ENCODE results near the gene RIMBP2.

DNA sequence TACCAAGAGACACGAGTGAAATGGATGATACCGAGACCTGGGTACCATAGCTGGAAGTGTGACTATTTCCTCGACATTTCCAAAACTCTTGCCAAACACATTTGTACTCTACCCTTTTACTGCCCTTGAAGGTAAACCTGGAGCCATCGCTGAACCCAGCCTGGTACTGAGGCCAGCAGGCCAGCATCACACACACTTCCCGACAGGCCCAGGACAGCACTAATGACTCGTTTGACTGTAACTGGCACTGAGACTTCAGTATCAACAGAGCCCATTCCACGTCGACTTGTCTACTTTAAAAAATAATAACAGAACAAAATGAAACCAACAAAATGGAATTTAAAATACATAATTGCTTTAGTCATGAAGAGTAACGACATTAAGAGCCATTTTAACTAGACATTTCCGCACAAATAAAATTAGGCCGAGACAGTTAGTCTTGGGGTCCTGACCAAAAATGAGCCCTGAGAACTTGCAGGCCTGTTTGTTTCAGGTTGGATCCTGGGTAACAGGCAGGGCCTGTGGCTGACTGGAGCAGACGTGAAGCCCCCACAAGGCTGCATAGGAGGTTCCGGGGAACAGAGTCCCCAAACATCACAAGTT is 94.3 kb downstream of the RIMBP2 start:
- TF ChIP-seq, protein P1, sequence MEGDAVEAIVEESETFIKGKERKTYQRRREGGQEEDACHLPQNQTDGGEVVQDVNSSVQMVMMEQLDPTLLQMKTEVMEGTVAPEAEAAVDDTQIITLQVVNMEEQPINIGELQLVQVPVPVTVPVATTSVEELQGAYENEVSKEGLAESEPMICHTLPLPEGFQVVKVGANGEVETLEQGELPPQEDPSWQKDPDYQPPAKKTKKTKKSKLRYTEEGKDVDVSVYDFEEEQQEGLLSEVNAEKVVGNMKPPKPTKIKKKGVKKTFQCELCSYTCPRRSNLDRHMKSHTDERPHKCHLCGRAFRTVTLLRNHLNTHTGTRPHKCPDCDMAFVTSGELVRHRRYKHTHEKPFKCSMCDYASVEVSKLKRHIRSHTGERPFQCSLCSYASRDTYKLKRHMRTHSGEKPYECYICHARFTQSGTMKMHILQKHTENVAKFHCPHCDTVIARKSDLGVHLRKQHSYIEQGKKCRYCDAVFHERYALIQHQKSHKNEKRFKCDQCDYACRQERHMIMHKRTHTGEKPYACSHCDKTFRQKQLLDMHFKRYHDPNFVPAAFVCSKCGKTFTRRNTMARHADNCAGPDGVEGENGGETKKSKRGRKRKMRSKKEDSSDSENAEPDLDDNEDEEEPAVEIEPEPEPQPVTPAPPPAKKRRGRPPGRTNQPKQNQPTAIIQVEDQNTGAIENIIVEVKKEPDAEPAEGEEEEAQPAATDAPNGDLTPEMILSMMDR (IDR thresholded peaks at IDR 0.05) = no peak
- TF ChIP-seq POLR2A (IDR thresholded peaks at IDR 0.05) = no peak

All from lower leg skin (tissue), 3 donors.